ENCODE results near the gene CSNK2A2.

- TF ChIP-seq EZH2 (optimal IDR thresholded peaks at IDR 0.05; ENCODE audit: low read depth, low read length) (no peak), CTCF (IDR thresholded peaks at IDR 0.05; ENCODE audit: low read length) (no peak), EZH2phosphoT487 (IDR thresholded peaks at IDR 0.05; ENCODE audit: low read length) (no peak)
These were observed 49.8 kb downstream of the CSNK2A2 start for GRCh38 chr16:58148099-58148498.

All from MM.1S (cell line).